Spinal cord (tissue), 10 donors: ENCODE measurements around the gene ARHGAP32. TPM values are rescaled to one million over a fixed set of nuclear protein-coding genes. Genes with fewer than 3 reads are reported as not detected.
"Not testable (repeated sequence)": the region's sequence is repeated elsewhere in the genome, so short reads cannot be mapped to it uniquely, and the experiment has no call there.

ENCODE experiments used
- DNase-seq, 6 donors: peaks; one replicate each; pipeline versions ENCODE4 v3.0.0 to v3.0.0-alpha.2; 2013 to 2015; ENCODE audit warnings: low spot score in 6 of 6, low read depth in 4 of 6
- H3K27ac ChIP-seq: one replicate; pipeline ENCODE4 v1.5.1; 2013; ENCODE audit warnings: low read depth, low read length, control low read depth
- H3K27me3 ChIP-seq: one replicate; pipeline ENCODE4 v1.6.1; 2013; ENCODE audit warnings: low read length; ENCODE audit not compliant: control insufficient read depth, insufficient read depth
- H3K36me3 ChIP-seq: one replicate; pipeline ENCODE4 v1.6.1; 2013; ENCODE audit warnings: low read length; ENCODE audit not compliant: control insufficient read depth, insufficient read depth
- H3K4me1 ChIP-seq: one replicate; pipeline ENCODE4 v1.6.1; 2013; ENCODE audit warnings: low read length; ENCODE audit not compliant: control insufficient read depth, insufficient read depth
- H3K4me3 ChIP-seq: one replicate; pipeline ENCODE4 v1.5.1; 2013; ENCODE audit warnings: low read depth, low read length, control low read depth
- H3K9me3 ChIP-seq: one replicate; pipeline ENCODE4 v1.6.1; 2013; ENCODE audit warnings: low read length; ENCODE audit not compliant: control insufficient read depth, insufficient read depth
- WGBS: methylation state at CpG from one replicate; pipeline ENCODE4 v1.1.5; 2013; ENCODE audit warnings: missing lambda C conversion rate; ENCODE audit not compliant: insufficient coverage; 5-methylcytosine and 5-hydroxymethylcytosine counted together
- polyA plus RNA-seq, 2 donors: library from polyadenylated mRNA; unstranded; fragments of 120-200 nt; gene quantifications; one replicate each; pipeline ENCODE4 v1.2.1, GENCODE V29; 2013; ENCODE audit not compliant: insufficient read length in 2 of 2
- small RNA-seq: library from RNA; depleted of rRNA; stranded (forward); fragments of <200 nt; gene quantifications from one replicate; pipeline ENCODE3, GENCODE V24; 2014; ENCODE audit warnings: low replicate concordance
- total RNA-seq, 2 donors: library from RNA; depleted of rRNA in 1 of 2; stranded (reverse); fragments of 120-200 nt in 1 of 2; fragments of >200 nt in 1 of 2; gene quantifications; one replicate each; pipeline versions ENCODE4 v1.2.3 to v1.2.4, GENCODE V29; 2013 to 2014
- donor health status: healthy.

ARHGAP32 gene
- total and polyA plus RNA-seq, 4 donors: 29.0 to 60.2 (median 35.2) TPM

- H3K4me1 ChIP-seq, H3K27ac ChIP-seq, DNase-seq, H3K4me3 ChIP-seq, H3K9me3 ChIP-seq, H3K36me3 ChIP-seq, H3K27me3 ChIP-seq: not testable (repeated sequence)
- WGBS: 91% methylated on average over 5 of the region's 7 CpGs
These were observed 272.5 kb downstream of the ARHGAP32 start for GRCh38 chr11:128919635-128920034.

- WGBS: 92% methylated on average over 4 of the region's 5 CpGs
- no peaks in the 10 kb centered on the region for H3K36me3 ChIP-seq
- no peaks in the 10 kb centered on the region for H3K9me3 ChIP-seq
- H3K27me3 ChIP-seq: no peaks in the 10 kb centered on the region
- H3K4me3 ChIP-seq: no peak overlapping the region
- H3K4me1 ChIP-seq: peaks cover 9% of the 10 kb centered on the region
- no peak for DNase-seq
- H3K27ac ChIP-seq: no peak overlapping the region
These were observed 272.9 kb downstream of the ARHGAP32 start for GRCh38 chr11:128919216-128919615.

GRCh38 chr11:128917144-128917724 is 274.9 kb downstream of the ARHGAP32 start:
- DNase-seq: no peak
- Histone ChIP-seq H3K36me3 (no peaks in the 10 kb centered on the region), H3K27me3 (peaks cover 2% of the 10 kb centered on the region), H3K9me3 (no peaks in the 10 kb centered on the region), H3K4me1 (peaks cover 14% of the 10 kb centered on the region), H3K4me3 (no peak overlapping the region), H3K27ac (no peak overlapping the region)
- WGBS: 44% methylated on average over 2 of the region's 5 CpGs

GRCh38 chr11:128916681-128917080 is 275.4 kb downstream of the ARHGAP32 start:
- Histone ChIP-seq H3K36me3 (no peaks in the 10 kb centered on the region), H3K27me3 (peaks cover 2% of the 10 kb centered on the region), H3K4me1 (peaks cover 14% of the 10 kb centered on the region), H3K27ac (no peak overlapping the region), H3K9me3 (no peaks in the 10 kb centered on the region), H3K4me3 (no peak overlapping the region)
- 77% methylated on average over 1 of the region's 2 CpGs for WGBS
- no peak for DNase-seq

GRCh38 chr11:128916037-128916572 is 276.0 kb downstream of the ARHGAP32 start:
- Histone ChIP-seq H3K27ac (no peak overlapping the region), H3K36me3 (peaks cover 3% of the 10 kb centered on the region), H3K9me3 (no peaks in the 10 kb centered on the region), H3K4me3 (no peak overlapping the region), H3K27me3 (peaks cover 2% of the 10 kb centered on the region), H3K4me1 (peaks cover 13% of the 10 kb centered on the region)
- DNase-seq: no peak
- 100% methylated on average over 1 of the region's 3 CpGs for whole genome bisulfite sequencing

- Histone ChIP-seq H3K27me3 (peaks cover 2% of the 10 kb centered on the region), H3K4me1 (peaks cover 11% of the 10 kb centered on the region), H3K9me3 (no peaks in the 10 kb centered on the region), H3K36me3 (peaks cover 3% of the 10 kb centered on the region), H3K4me3 (no peak overlapping the region), H3K27ac (no peak overlapping the region)
- DNase-seq: peak in 1 of 6 donors; percentile 76
- WGBS: 60% methylated on average over 2 of the region's 6 CpGs
These were observed 277.0 kb downstream of the ARHGAP32 start for GRCh38 chr11:128915149-128915521.

Small RNA genes lying within 50 kb of the gene (small RNA-seq; reads per million reads assigned to genes)
- gene RF00019 (not detected), gene RNU6-874P (not detected), gene RNU6-876P (not detected)

Other genes starting within 250 kb of the ARHGAP32 start
- gene TP53AIP1, start 249.5 kb downstream of the ARHGAP32 start, total RNA-seq: under 1 TPM; 0.59 to 0.66 TPM
- gene TP53AIP1, start 249.5 kb downstream of the ARHGAP32 start, polyA plus RNA-seq: 1 to 10 TPM; 1.3 to 1.4 TPM
- 1 to 10 TPM in 1 of 2 donors, under 1 TPM in 1; 0.10 to 1.2 TPM for gene BARX2, start 183.5 kb upstream of the ARHGAP32 start, total RNA-seq
- gene BARX2, start 183.5 kb upstream of the ARHGAP32 start, polyA plus RNA-seq: under 1 TPM; 0.39 to 0.76 TPM